C4-2B (cell line): Measurements from ENCODE around the gene DPF3.

ENCODE experiments used
- H3K27ac ChIP-seq: fragments of 450-650 bp; 2 replicates; pipeline ENCODE4 v1.5.1; 2017
- ZFX ChIP-seq: fragments of 450-650 bp; IDR thresholded peaks from 2 replicates; pipeline ENCODE4 v1.6.1; 2017
- TF ChIP-seq, protein P1 (sequence below): fragments of 450-650 bp; conservative IDR thresholded peaks from 2 replicates; pipeline ENCODE4 v1.5.1; 2017; ENCODE audit warnings: mild to moderate bottlenecking

DPF3 gene

GRCh38 chr14:72739446-72740405 is 154.2 kb downstream of the DPF3 start:
- H3K27ac ChIP-seq, result no peak overlapping the region
- TF ChIP-seq, protein P1, sequence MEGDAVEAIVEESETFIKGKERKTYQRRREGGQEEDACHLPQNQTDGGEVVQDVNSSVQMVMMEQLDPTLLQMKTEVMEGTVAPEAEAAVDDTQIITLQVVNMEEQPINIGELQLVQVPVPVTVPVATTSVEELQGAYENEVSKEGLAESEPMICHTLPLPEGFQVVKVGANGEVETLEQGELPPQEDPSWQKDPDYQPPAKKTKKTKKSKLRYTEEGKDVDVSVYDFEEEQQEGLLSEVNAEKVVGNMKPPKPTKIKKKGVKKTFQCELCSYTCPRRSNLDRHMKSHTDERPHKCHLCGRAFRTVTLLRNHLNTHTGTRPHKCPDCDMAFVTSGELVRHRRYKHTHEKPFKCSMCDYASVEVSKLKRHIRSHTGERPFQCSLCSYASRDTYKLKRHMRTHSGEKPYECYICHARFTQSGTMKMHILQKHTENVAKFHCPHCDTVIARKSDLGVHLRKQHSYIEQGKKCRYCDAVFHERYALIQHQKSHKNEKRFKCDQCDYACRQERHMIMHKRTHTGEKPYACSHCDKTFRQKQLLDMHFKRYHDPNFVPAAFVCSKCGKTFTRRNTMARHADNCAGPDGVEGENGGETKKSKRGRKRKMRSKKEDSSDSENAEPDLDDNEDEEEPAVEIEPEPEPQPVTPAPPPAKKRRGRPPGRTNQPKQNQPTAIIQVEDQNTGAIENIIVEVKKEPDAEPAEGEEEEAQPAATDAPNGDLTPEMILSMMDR, result no peak

DNA sequence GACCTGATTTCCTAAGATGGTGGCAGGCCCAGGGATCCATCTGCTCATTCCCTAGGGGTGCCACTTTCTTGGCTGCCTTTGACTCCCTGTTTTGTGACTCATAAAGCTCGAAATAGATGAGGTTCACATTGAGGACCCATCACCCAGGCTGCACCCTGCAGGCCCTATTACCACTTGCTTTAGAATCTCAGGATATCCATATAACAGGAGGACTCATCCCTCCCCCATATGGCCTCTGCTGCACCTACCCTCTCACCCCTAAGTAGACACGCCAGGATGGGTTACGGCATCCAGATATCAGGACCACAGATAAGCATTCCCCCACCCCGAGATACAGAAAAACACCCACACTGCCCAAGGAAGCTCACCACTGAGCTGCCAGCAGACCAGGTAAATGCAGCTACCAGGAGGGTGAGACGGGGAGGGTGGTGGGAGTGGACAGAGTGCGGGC is 155.7 kb downstream of the DPF3 start:
- TF ChIP-seq ZFX, result no peak
- TF ChIP-seq, protein P1, result no peak
- no peak overlapping the region for H3K27ac ChIP-seq

- H3K27ac ChIP-seq, result no peak overlapping the region
- TF ChIP-seq ZFX, result no peak
- TF ChIP-seq, protein P1, result no peak
Observed at GRCh38 chr14:72737560-72737943, 156.3 kb downstream of the DPF3 start.

DNA sequence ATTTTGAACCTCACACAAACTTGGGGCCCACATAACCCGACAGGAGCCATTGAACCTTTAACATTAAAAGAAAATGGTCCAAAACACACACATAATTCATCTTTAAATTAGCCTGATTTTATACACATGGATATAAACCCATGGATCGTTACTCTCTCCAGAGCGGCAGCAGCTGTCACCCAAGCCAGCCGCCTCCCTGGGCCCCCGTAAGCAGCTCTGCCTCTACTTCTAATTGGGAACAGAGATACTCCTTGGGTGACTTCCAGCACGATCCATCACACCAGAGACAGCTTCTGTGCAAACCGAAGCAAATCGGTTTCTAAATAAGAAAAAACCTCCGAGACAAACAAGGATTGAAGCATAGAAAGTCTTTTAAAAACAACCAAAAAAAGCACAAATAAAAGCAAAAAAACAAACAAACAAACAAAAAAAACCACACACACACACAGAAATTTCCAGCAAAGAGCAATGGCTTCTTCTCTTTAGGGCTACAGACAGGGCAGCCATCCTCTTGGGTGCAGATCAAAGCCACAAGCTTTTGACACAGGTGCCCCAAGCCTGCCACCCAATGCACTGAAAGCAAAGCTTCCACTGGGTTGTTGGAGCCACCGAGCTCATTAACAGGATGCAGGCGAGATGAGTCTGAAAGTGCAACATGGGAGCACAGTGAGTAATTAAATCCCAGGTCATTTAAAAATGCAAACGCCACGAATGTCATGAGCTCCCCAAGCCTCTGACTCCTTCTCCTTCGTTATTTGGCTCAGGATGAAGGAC is 156.9 kb downstream of the DPF3 start:
- H3K27ac ChIP-seq, result no peak overlapping the region

GRCh38 chr14:72736308-72736707 is 157.6 kb downstream of the DPF3 start:
- no peak overlapping the region for H3K27ac ChIP-seq

More for the DNA sequence above, 156.9 kb downstream of the DPF3 start:
- TF ChIP-seq, protein P1, result no peak
- TF ChIP-seq ZFX, result no peak

DNA sequence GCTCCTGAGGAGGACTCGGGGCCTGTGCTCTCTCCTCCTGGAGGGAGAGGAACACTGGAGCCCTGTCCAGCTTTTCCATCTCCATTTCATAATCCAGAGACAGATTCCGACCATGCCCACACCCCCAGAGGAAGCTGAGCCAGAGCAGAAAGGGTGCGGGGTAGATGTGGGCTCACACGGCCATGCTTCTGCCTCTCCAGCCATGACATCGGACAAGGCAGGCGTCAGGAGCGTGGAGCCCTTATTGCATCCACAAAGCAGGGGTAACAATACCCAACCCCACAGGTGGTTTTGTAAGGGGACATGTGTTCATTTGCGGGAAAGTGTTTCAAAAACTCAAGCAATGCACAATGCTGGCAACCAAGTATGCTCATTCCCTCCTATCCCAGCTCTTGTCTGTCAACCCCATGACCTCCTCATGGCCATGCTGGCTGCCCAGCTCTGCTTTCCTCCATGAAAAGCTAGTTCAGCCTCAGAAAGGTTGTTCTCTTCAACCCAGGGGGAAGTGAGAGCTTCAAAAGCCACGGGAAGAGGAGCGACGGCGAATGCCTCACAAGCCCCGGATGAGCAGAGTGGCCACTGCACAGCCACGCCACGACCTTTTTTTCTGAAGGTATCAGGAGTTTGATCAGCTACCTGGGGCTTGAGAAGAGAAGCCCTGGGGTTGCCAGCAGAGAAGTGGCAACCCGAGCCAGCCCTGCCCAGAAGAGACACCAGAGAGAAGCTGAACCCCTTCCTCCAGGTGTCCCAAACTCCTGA is 161.7 kb downstream of the DPF3 start:
- TF ChIP-seq, protein P1, result no peak
- TF ChIP-seq ZFX, result no peak
- no peak overlapping the region for H3K27ac ChIP-seq

More at GRCh38 chr14:72736308-72736707, 157.6 kb downstream of the DPF3 start:
- no peak for TF ChIP-seq ZFX
- TF ChIP-seq, protein P1, result no peak
